ENCODE measurements around the gene PPP6R3.

Gene PPP6R3

GRCh38 chr11:68418648-68419047 lies 41.9 kb upstream of the PPP6R3 start:
- no peak for ATAC-seq (ENCODE audit: insufficient read depth, low read depth)
- H3K9me3 ChIP-seq (ENCODE audit: insufficient read depth, low read length, severe bottlenecking), result no peaks in the 10 kb centered on the region
- H2AFZ ChIP-seq (ENCODE audit: low read depth, low read length), result no peak overlapping the region
- H3K79me2 ChIP-seq (ENCODE audit: insufficient read depth, low read length), result no peaks in the 10 kb centered on the region
- TF ChIP-seq EZH2 (IDR thresholded peaks at IDR 0.05; ENCODE audit: borderline replicate concordance, low read depth, low read length, severe bottlenecking) (no peak), CTCF (IDR thresholded peaks at IDR 0.05; ENCODE audit: borderline replicate concordance, extremely low read depth, low read length, poor library complexity, severe bottlenecking) (no peak)
- H3K9ac ChIP-seq (ENCODE audit: low read depth, low read length), result no peak overlapping the region
- no peaks in the 10 kb centered on the region for H3K27me3 ChIP-seq (ENCODE audit: insufficient read depth, low read length, poor library complexity)
- no peak overlapping the region for H3K4me3 ChIP-seq (ENCODE audit: low read depth in 1 of 2, low read length in 2 of 2)
- no peaks in the 10 kb centered on the region for H3K4me1 ChIP-seq (ENCODE audit: insufficient read depth, low read length)
- DNase-seq, result no peak
- H3K4me2 ChIP-seq (ENCODE audit: insufficient read depth, low read length), result no peak overlapping the region
- peaks cover 48% of the 10 kb centered on the region for H3K36me3 ChIP-seq (ENCODE audit: insufficient read depth, low read length)
- no peak overlapping the region for H3K27ac ChIP-seq (ENCODE audit: low read length)
- no peaks in the 10 kb centered on the region; the same call in 1 of the 2 replicates for H4K20me1 ChIP-seq (ENCODE audit: insufficient read depth, low read length)

- no peak overlapping the region for H3K9ac ChIP-seq (ENCODE audit: low read depth, low read length)
- no peaks in the 10 kb centered on the region for H3K79me2 ChIP-seq (ENCODE audit: insufficient read depth, low read length)
- H3K4me2 ChIP-seq (ENCODE audit: insufficient read depth, low read length), result no peak overlapping the region
- H3K4me1 ChIP-seq (ENCODE audit: insufficient read depth, low read length), result no peaks in the 10 kb centered on the region
- H3K4me3 ChIP-seq (ENCODE audit: low read depth in 1 of 2, low read length in 2 of 2), result no peak overlapping the region
- H4K20me1 ChIP-seq (ENCODE audit: insufficient read depth, low read length), result no peaks in the 10 kb centered on the region; the same call in 1 of the 2 replicates
- ATAC-seq (ENCODE audit: insufficient read depth, low read depth) (no peak), DNase-seq (no peak)
- H2AFZ ChIP-seq (ENCODE audit: low read depth, low read length), result no peak overlapping the region
- no peaks in the 10 kb centered on the region for H3K9me3 ChIP-seq (ENCODE audit: insufficient read depth, low read length, severe bottlenecking)
- H3K27me3 ChIP-seq (ENCODE audit: insufficient read depth, low read length, poor library complexity), result no peaks in the 10 kb centered on the region
- peaks cover 45% of the 10 kb centered on the region for H3K36me3 ChIP-seq (ENCODE audit: insufficient read depth, low read length)
- H3K27ac ChIP-seq (ENCODE audit: low read length), result no peak overlapping the region
- no peak for TF ChIP-seq CTCF (IDR thresholded peaks at IDR 0.05; ENCODE audit: borderline replicate concordance, extremely low read depth, low read length, poor library complexity, severe bottlenecking)
- TF ChIP-seq EZH2 (IDR thresholded peaks at IDR 0.05; ENCODE audit: borderline replicate concordance, low read depth, low read length, severe bottlenecking), result no peak
Observed at GRCh38 chr11:68420171-68420570, 40.4 kb upstream of the PPP6R3 start.

GRCh38 chr11:68423481-68423880 lies 37.1 kb upstream of the PPP6R3 start:
- H3K36me3 ChIP-seq (ENCODE audit: insufficient read depth, low read length), result peaks cover 56% of the 10 kb centered on the region
- H3K4me3 ChIP-seq (ENCODE audit: low read depth in 1 of 2, low read length in 2 of 2), result no peak overlapping the region
- H3K27ac ChIP-seq (ENCODE audit: low read length), result no peak overlapping the region
- no peak for TF ChIP-seq CTCF (IDR thresholded peaks at IDR 0.05; ENCODE audit: borderline replicate concordance, extremely low read depth, low read length, poor library complexity, severe bottlenecking)
- no peak for TF ChIP-seq EZH2 (IDR thresholded peaks at IDR 0.05; ENCODE audit: borderline replicate concordance, low read depth, low read length, severe bottlenecking)
- H3K79me2 ChIP-seq (ENCODE audit: insufficient read depth, low read length), result no peaks in the 10 kb centered on the region
- no peaks in the 10 kb centered on the region for H3K4me1 ChIP-seq (ENCODE audit: insufficient read depth, low read length)
- no peaks in the 10 kb centered on the region; the same call in 1 of the 2 replicates for H4K20me1 ChIP-seq (ENCODE audit: insufficient read depth, low read length)
- H2AFZ ChIP-seq (ENCODE audit: low read depth, low read length), result no peak overlapping the region
- H3K4me2 ChIP-seq (ENCODE audit: insufficient read depth, low read length), result no peak overlapping the region
- H3K27me3 ChIP-seq (ENCODE audit: insufficient read depth, low read length, poor library complexity), result no peaks in the 10 kb centered on the region
- ATAC-seq (ENCODE audit: insufficient read depth, low read depth) (no peak), DNase-seq (no peak)
- H3K9me3 ChIP-seq (ENCODE audit: insufficient read depth, low read length, severe bottlenecking), result peaks cover 4% of the 10 kb centered on the region
- H3K9ac ChIP-seq (ENCODE audit: low read depth, low read length), result no peak overlapping the region
